IMR-90 (cell line): ENCODE measurements around the gene EEF2K. TPM values are rescaled to one million over a fixed set of nuclear protein-coding genes. Genes with fewer than 3 reads are reported as not detected.
A peak's percentile ranks its signal among the peaks of the same experiment; 100 is the strongest.

Experiments used
- ATAC-seq: fragments of 200-7000 bp; cut with Tn5 transposase; 2 replicates; pipeline ENCODE4 v1.9.1; 2020; ENCODE audit warnings: low read depth, mild to moderate bottlenecking, moderate library complexity
- BruUV-seq: library from RNA; stranded (reverse); fragments of 400-500 nt; replicated peaks from 2 replicates; lab custom pipeline; 2021; lab: Mats Ljungman, UMichigan
- CTCF ChIA-PET: fragments of 300-600 bp; formaldehyde crosslinking; extraction: SDS; loops from one replicate; lab custom pipeline; 2021; ENCODE audit warnings: antibody characterized with exemption; lab: Yijun Ruan, JAX
- POLR2A ChIA-PET: fragments of 300-600 bp; sonication (Branson Sonifier 250); formaldehyde crosslinking; loops from one replicate; lab custom pipeline; 2022; ENCODE audit warnings: antibody characterized with exemption; ENCODE audit not compliant: unreplicated experiment; lab: Charles Lee
- DNase-seq: peaks from one replicate; pipeline ENCODE4 v3.0.0; 2013
- H2AFZ ChIP-seq: replicated peaks from 2 replicates; pipeline ENCODE3; 2013; ENCODE audit warnings: low read length, mild to moderate bottlenecking; ENCODE audit not compliant: poor library complexity
- H2AK5ac ChIP-seq: 2 replicates; pipeline ENCODE4 v1.6.1; 2013; ENCODE audit warnings: low read depth, low read length, inconsistent platforms
- H2AK9ac ChIP-seq: replicated peaks from 2 replicates; pipeline ENCODE3; 2013; ENCODE audit warnings: mild to moderate bottlenecking, low read depth, low read length, moderate library complexity; ENCODE audit not compliant: poor library complexity
- H2BK120ac ChIP-seq: 2 replicates; pipeline ENCODE4 v1.6.1; 2013; ENCODE audit warnings: low read depth, low read length, inconsistent platforms
- H2BK15ac ChIP-seq: 3 replicates; pipeline ENCODE4 v1.6.1; 2013; ENCODE audit warnings: low read depth, low read length, inconsistent platforms
- H2BK20ac ChIP-seq: 2 replicates; pipeline ENCODE4 v1.6.1; 2013; ENCODE audit warnings: low read depth, mild to moderate bottlenecking, inconsistent platforms, low read length, moderate library complexity
- H2BK5ac ChIP-seq: 2 replicates; pipeline ENCODE4 v1.6.1; 2013; ENCODE audit warnings: mild to moderate bottlenecking, low read depth, low read length, inconsistent platforms; ENCODE audit not compliant: poor library complexity, severe bottlenecking
- H3K14ac ChIP-seq: replicated peaks from 2 replicates; pipeline ENCODE4 v1.6.1; 2013; ENCODE audit warnings: low read depth, low read length, inconsistent platforms
- H3K18ac ChIP-seq: 2 replicates; pipeline ENCODE4 v1.6.1; 2013; ENCODE audit warnings: low read depth, low read length, control low read depth
- H3K23ac ChIP-seq: 2 replicates; pipeline ENCODE4 v1.6.1; 2013; ENCODE audit warnings: low read depth, low read length, inconsistent platforms
- H3K27ac ChIP-seq: 2 replicates; pipeline ENCODE4 v1.5.1; 2013; ENCODE audit warnings: mild to moderate bottlenecking, control low read depth, low read length; ENCODE audit not compliant: insufficient read depth
- H3K27me3 ChIP-seq: 2 replicates; pipeline ENCODE4 v1.6.1; 2013; ENCODE audit warnings: low read length; ENCODE audit not compliant: control insufficient read depth, insufficient read depth
- H3K36me3 ChIP-seq: 2 replicates; pipeline ENCODE4 v1.6.1; 2013; ENCODE audit warnings: low read length, mixed read lengths; ENCODE audit not compliant: control insufficient read depth, insufficient read depth
- H3K4ac ChIP-seq: 2 replicates; pipeline ENCODE4 v1.6.1; 2013; ENCODE audit warnings: low read depth, low read length, inconsistent platforms
- H3K4me1 ChIP-seq: 2 replicates; pipeline ENCODE4 v1.6.1; 2013; ENCODE audit warnings: low read length, mixed read lengths; ENCODE audit not compliant: control insufficient read depth, insufficient read depth
- H3K4me2 ChIP-seq: 2 replicates; pipeline ENCODE4 v1.6.1; 2013; ENCODE audit warnings: low read depth, mild to moderate bottlenecking, control low read depth, low read length, moderate library complexity
- H3K4me3 ChIP-seq: 2 replicates; pipeline ENCODE4 v1.5.1; 2013; ENCODE audit warnings: low read depth, mild to moderate bottlenecking, control low read depth, low read length, moderate library complexity; ENCODE audit not compliant: insufficient read depth
- H3K56ac ChIP-seq: 2 replicates; pipeline ENCODE4 v1.6.1; 2013; ENCODE audit warnings: low read length, inconsistent platforms; ENCODE audit not compliant: insufficient read depth; ENCODE audit errors: extremely low read depth
- H3K79me1 ChIP-seq, 2 experiments: 2 replicates each; pipeline ENCODE4 v1.6.1; 2013; ENCODE audit warnings: low read length in 2 of 2, inconsistent platforms in 1 of 2, low read depth in 1 of 2
- H3K9ac ChIP-seq: 2 replicates; pipeline ENCODE4 v1.6.1; 2013; ENCODE audit warnings: low read depth, low read length, control low read depth
- H3K9me1 ChIP-seq: 2 replicates; pipeline ENCODE4 v1.6.1; 2013; ENCODE audit warnings: low read length, inconsistent platforms; ENCODE audit not compliant: insufficient read depth
- H3K9me3 ChIP-seq: 2 replicates; pipeline ENCODE4 v1.6.1; 2013; ENCODE audit warnings: low read length; ENCODE audit not compliant: control insufficient read depth, insufficient read depth
- H4K20me1 ChIP-seq: 2 replicates; pipeline ENCODE4 v1.6.1; 2013; ENCODE audit warnings: low read length, inconsistent platforms; ENCODE audit not compliant: insufficient read depth
- H4K5ac ChIP-seq: 2 replicates; pipeline ENCODE4 v1.6.1; 2013; ENCODE audit warnings: mild to moderate bottlenecking, low read depth, low read length, control low read depth
- H4K8ac ChIP-seq, 2 experiments: 2 replicates each; pipeline ENCODE4 v1.6.1; 2013; ENCODE audit warnings: low read depth in 2 of 2, low read length in 2 of 2, control low read depth in 1 of 2, inconsistent platforms in 1 of 2
- H4K91ac ChIP-seq: 2 replicates; pipeline ENCODE4 v1.6.1; 2013; ENCODE audit warnings: low read depth, low read length, inconsistent platforms; ENCODE audit not compliant: insufficient read depth
- BHLHE40 ChIP-seq: fragments of 150-350 bp; IDR thresholded peaks from 2 replicates; pipeline ENCODE4 v1.6.1; 2016; ENCODE audit warnings: mild to moderate bottlenecking, low read depth, low read length
- CEBPB ChIP-seq: IDR thresholded peaks from 2 replicates; pipeline ENCODE4 v1.6.1; 2012; ENCODE audit warnings: low read depth, low read length, improper control_type of control experiment
- CHD1 ChIP-seq: IDR thresholded peaks from 2 replicates; pipeline ENCODE4 v1.6.1; 2012; ENCODE audit warnings: low read depth, low read length, improper control_type of control experiment
- ELK1 ChIP-seq: fragments of 150-350 bp; IDR thresholded peaks from 2 replicates; pipeline ENCODE4 v1.6.1; 2016; ENCODE audit warnings: low read depth, mild to moderate bottlenecking, low read length, moderate library complexity, borderline replicate concordance
- FOS ChIP-seq: fragments of 150-350 bp; IDR thresholded peaks from 2 replicates; pipeline ENCODE4 v1.6.1; 2016; ENCODE audit warnings: low read depth, low read length
- MAFK ChIP-seq: IDR thresholded peaks from 2 replicates; pipeline ENCODE4 v1.6.1; 2012; ENCODE audit warnings: low read depth, low read length, improper control_type of control experiment
- MAZ ChIP-seq: IDR thresholded peaks from 2 replicates; pipeline ENCODE4 v1.6.1; 2012; ENCODE audit warnings: low read depth, mild to moderate bottlenecking, low read length, improper control_type of control experiment, moderate library complexity, borderline replicate concordance
- MXI1 ChIP-seq: IDR thresholded peaks from 2 replicates; pipeline ENCODE4 v1.6.1; 2012; ENCODE audit warnings: low read depth, mild to moderate bottlenecking, low read length, moderate library complexity, borderline replicate concordance
- NFE2L2 ChIP-seq: fragments of 150-350 bp; IDR thresholded peaks from 2 replicates; pipeline ENCODE4 v1.6.1; 2016; ENCODE audit warnings: low read depth, mild to moderate bottlenecking, low read length
- POLR2A ChIP-seq: IDR thresholded peaks from 2 replicates; pipeline ENCODE4 v1.6.1; 2012; ENCODE audit warnings: mild to moderate bottlenecking, low read depth, low read length
- RAD21 ChIP-seq: IDR thresholded peaks from 2 replicates; pipeline ENCODE4 v1.6.1; 2012; ENCODE audit warnings: low read length, improper control_type of control experiment
- RCOR1 ChIP-seq: IDR thresholded peaks from 2 replicates; pipeline ENCODE4 v1.6.1; 2012; ENCODE audit warnings: mild to moderate bottlenecking, low read length, improper control_type of control experiment; ENCODE audit not compliant: insufficient replicate concordance
- RFX5 ChIP-seq: IDR thresholded peaks from 2 replicates; pipeline ENCODE4 v1.8.0; 2012; ENCODE audit warnings: low read depth, mild to moderate bottlenecking, low read length, moderate library complexity
- SMC3 ChIP-seq: fragments of 150-350 bp; IDR thresholded peaks from 2 replicates; pipeline ENCODE4 v1.6.1; 2016; ENCODE audit warnings: low read depth, mild to moderate bottlenecking, antibody characterized with exemption, low read length, moderate library complexity
- USF2 ChIP-seq: fragments of 150-350 bp; IDR thresholded peaks from 2 replicates; pipeline ENCODE4 v1.6.1; 2017; ENCODE audit warnings: mild to moderate bottlenecking, antibody characterized with exemption, low read length, low read depth
- WGBS, 2 experiments: methylation state at CpG; one replicate each; pipeline versions ENCODE4 v1.1.5 to v1.1.7; 2013; ENCODE audit warnings: missing lambda C conversion rate in 2 of 2; ENCODE audit not compliant: insufficient read length in 1 of 2; ENCODE audit errors: extremely low coverage in 2 of 2; 5-methylcytosine and 5-hydroxymethylcytosine counted together
- dilution Hi-C: fragments of 300-500 bp; cut with HindIII; formaldehyde crosslinking; loops from one replicate; pipeline ENCODE4 v1.14.3; 2018; ENCODE audit warnings: low sequenced_read_pairs; ENCODE audit not compliant: unreplicated experiment
- in situ Hi-C: fragments of 300-500 bp; cut with MboI; formaldehyde crosslinking; loops from 3 replicates; pipeline ENCODE4 v1.14.3; 2019; ENCODE audit warnings: low sequenced_read_pairs, inconsistent platforms, mixed read lengths
- intact Hi-C: fragments of 100-400 bp; cut with micrococcal nuclease; formaldehyde crosslinking; loops from 2 replicates; pipeline ENCODE4 v1.10.0; 2022
- polyA plus RNA-seq, 3 experiments: library from polyadenylated mRNA; depleted of rRNA; stranded (reverse); fragments of >200 nt; gene quantifications; 2 replicates each; pipeline ENCODE4 v1.2.3, GENCODE V29; 2012; ENCODE audit warnings: low replicate concordance in 1 of 3
- total RNA-seq: library from RNA; depleted of rRNA; stranded (reverse); fragments of >200 nt; gene quantifications from 2 replicates; pipeline ENCODE4 v1.2.3, GENCODE V29; 2012
- TF ChIP-seq, protein P1 (sequence below): conservative IDR thresholded peaks from 2 replicates; pipeline ENCODE4 v1.5.1; 2012; ENCODE audit warnings: mild to moderate bottlenecking, low read depth, low read length, improper control_type of control experiment

Gene EEF2K
- total and polyA plus RNA-seq, 2 of the 4 experiments (the other 2 are of a cell fraction) = 9.7 to 16.5 TPM

GRCh38 chr16:22174642-22175041 is 31.4 kb upstream of the EEF2K start:
- H3K27ac ChIP-seq = no peak overlapping the region
- H3K4ac ChIP-seq = no peak overlapping the region
- no peak overlapping the region for H3K4me3 ChIP-seq
- H2AFZ ChIP-seq = peak overlapping the region; percentile 11
- no peak overlapping the region for H4K5ac ChIP-seq
- intact Hi-C loops (no loop called here), dilution Hi-C loops (no loop called here), in situ Hi-C loops (no loop called here)
- no peak overlapping the region for H2AK9ac ChIP-seq
- no peak overlapping the region for H2BK15ac ChIP-seq
- peaks cover 16% of the 10 kb centered on the region; the same call in 1 of the 2 replicates for H3K27me3 ChIP-seq
- H3K4me2 ChIP-seq = no peak overlapping the region
- TF ChIP-seq FOS (no peak), CHD1 (no peak), CEBPB (no peak), NFE2L2 (no peak), RCOR1 (no peak), SMC3 (no peak), MXI1 (no peak), MAZ (no peak), MAFK (no peak), RFX5 (no peak), BHLHE40 (no peak), USF2 (no peak), POLR2A (no peak), RAD21 (no peak), ELK1 (no peak)
- TF ChIP-seq, protein P1, sequence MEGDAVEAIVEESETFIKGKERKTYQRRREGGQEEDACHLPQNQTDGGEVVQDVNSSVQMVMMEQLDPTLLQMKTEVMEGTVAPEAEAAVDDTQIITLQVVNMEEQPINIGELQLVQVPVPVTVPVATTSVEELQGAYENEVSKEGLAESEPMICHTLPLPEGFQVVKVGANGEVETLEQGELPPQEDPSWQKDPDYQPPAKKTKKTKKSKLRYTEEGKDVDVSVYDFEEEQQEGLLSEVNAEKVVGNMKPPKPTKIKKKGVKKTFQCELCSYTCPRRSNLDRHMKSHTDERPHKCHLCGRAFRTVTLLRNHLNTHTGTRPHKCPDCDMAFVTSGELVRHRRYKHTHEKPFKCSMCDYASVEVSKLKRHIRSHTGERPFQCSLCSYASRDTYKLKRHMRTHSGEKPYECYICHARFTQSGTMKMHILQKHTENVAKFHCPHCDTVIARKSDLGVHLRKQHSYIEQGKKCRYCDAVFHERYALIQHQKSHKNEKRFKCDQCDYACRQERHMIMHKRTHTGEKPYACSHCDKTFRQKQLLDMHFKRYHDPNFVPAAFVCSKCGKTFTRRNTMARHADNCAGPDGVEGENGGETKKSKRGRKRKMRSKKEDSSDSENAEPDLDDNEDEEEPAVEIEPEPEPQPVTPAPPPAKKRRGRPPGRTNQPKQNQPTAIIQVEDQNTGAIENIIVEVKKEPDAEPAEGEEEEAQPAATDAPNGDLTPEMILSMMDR = no peak
- no CpG with 5 or more reads among the region's 9 CpGs for WGBS, 2 experiments
- H3K79me1 ChIP-seq = no peaks in the 10 kb centered on the region
- H3K23ac ChIP-seq = no peak overlapping the region
- no peak overlapping the region for H2AK5ac ChIP-seq
- POLR2A ChIA-PET = no interaction called here
- H3K9me1 ChIP-seq = no peaks in the 10 kb centered on the region
- H3K56ac ChIP-seq = no peak overlapping the region
- H2BK5ac ChIP-seq = no peak overlapping the region
- CTCF ChIA-PET = interaction anchor here (1.0 to 1.8 kb wide), 2 partner anchors 10 to 14 kb away, joined by 3 to 9 read pairs; no protein-coding TSS in a partner anchor
- BruUV-seq = no TSS peak
- no peaks in the 10 kb centered on the region for H3K4me1 ChIP-seq
- no peak overlapping the region for H2BK20ac ChIP-seq
- no peak overlapping the region for H4K91ac ChIP-seq
- H3K14ac ChIP-seq = no peak overlapping the region
- H4K20me1 ChIP-seq = no peaks in the 10 kb centered on the region
- no peaks in the 10 kb centered on the region for H3K9me3 ChIP-seq
- no peak overlapping the region for H3K9ac ChIP-seq
- no peak overlapping the region for H3K18ac ChIP-seq
- no peak overlapping the region for H4K8ac ChIP-seq
- DNase-seq = no peak
- no peaks in the 10 kb centered on the region for H3K36me3 ChIP-seq
- no peak overlapping the region for H2BK120ac ChIP-seq
- ATAC-seq = no peak
